Ovary (tissue), 3 donors: ENCODE measurements around the gene OR51A7.
"Not testable (repeated sequence)": the region's sequence is repeated elsewhere in the genome, so short reads cannot be mapped to it uniquely, and the experiment has no call there.

Experiments
- CTCF ChIP-seq, 3 donors: fragments of 450-650 bp in 2 of 3; fragments of 200-600 bp in 1 of 3; IDR thresholded peaks; one replicate each; pipeline versions ENCODE4 v1.5.1 to v1.8.0; 2016 to 2022; ENCODE audit warnings: antibody characterized with exemption in 3 of 3, mild to moderate bottlenecking in 1 of 3
- EP300 ChIP-seq: sonication (generic); formaldehyde crosslinking; IDR thresholded peaks from one replicate; pipeline ENCODE4 v1.6.1; 2017; ENCODE audit warnings: antibody characterized with exemption
- POLR2A ChIP-seq: fragments of 450-650 bp; IDR thresholded peaks from one replicate; pipeline ENCODE4 v1.6.1; 2017; ENCODE audit warnings: antibody characterized with exemption, mild to moderate bottlenecking, moderate library complexity
- donor health status: DM: no; HTN: no; CAD: no.

GRCh38 chr11:4854286-4854685 is 49.3 kb upstream of the OR51A7 start:
- TF ChIP-seq POLR2A; CTCF (IDR thresholded peaks at IDR 0.05); EP300: not testable (repeated sequence)
